IPS-18c (cell line): ENCODE measurements around the gene TAC4.

ENCODE experiments used
- H3K4me3 ChIP-seq: 2 replicates; pipeline ENCODE4 v1.7.0; 2013; ENCODE audit warnings: low read depth, mild to moderate bottlenecking, low read length, moderate library complexity; ENCODE audit not compliant: insufficient read depth
- H3K9me3 ChIP-seq: one replicate; pipeline ENCODE4 v1.6.1; 2013; ENCODE audit warnings: mild to moderate bottlenecking, low read length, moderate library complexity; ENCODE audit not compliant: control insufficient read depth, insufficient read depth

Gene TAC4, protein sequence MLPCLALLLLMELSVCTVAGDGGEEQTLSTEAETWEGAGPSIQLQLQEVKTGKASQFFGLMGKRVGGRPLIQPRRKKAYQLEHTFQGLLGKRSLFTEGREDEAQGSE

DNA sequence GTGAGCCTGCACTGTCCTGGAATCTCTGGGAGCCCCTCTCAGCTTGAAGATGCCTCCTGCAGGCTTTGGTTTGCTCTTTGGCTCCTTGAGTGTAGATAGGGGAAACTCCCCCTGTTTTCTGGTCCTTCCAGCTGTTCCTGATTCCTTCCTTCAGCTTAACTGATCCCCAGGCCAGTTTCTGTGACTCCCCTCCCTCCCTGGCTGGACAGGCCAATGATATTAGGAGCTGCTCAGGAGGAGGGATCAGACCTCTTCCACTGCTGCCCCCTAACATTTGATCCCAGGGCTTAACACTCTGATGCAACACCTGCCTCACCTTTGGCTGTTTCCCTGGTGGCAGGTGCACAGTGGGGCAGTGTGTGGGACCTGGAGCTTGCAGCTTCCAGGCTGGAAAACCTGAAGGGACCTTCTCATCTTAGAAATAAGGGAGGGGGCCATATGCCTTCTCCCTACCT lies at the start of gene TAC4:
TAC4 (minus strand) TSS at position 51 of the 455 bp plus-strand sequence. CDS start 52 bp downstream, outside the sequence.
- peaks cover 5% of the 10 kb centered on the region for H3K9me3 ChIP-seq

DNA sequence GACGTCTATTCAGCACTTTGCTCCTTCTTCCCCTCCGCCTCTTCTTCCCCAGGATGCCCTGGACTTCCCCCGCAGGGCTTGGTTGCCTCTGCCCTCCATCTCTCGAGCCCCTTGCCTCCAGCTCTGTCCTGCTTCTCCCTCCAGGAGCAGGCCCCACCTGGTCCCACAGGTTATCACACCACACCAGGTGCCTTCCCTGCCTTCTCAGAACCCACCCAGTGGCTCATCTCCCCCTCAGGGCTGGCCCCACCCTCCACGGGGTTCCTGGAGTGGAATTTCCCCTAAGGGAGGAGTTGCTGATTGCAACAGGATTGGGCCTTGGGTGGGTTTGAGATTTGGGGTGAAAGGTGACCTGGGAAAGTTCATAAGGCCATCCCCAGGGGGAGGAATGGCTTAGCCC lies 49.0 kb upstream of the TAC4 start:
- H3K4me3 ChIP-seq = no peak overlapping the region
- H3K9me3 ChIP-seq = no peaks in the 10 kb centered on the region

More for the DNA sequence above, at the start of gene TAC4:
- no peak within 1 kb of the TSS for H3K4me3 ChIP-seq

DNA sequence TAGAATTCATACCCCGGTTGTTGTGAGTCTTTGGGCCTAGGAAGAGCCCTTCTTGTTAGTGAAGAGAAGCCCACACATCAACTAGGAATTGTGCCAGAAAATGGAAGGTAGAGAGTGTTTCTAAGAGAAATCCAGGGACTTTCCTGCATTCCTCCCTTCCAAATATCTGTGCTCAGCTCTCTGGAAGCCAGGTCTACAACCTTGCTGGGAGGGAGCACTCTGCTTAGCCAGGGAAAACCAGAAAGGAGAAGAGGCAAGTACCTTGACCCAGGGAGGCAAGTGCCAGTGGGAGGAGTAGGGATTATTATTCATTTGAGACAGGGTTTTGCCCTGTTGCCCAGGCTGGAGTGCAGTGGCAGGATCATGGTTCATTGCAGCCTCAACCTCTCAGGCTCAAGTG lies 48.4 kb upstream of the TAC4 start:
- no peak overlapping the region for H3K4me3 ChIP-seq
- no peaks in the 10 kb centered on the region for H3K9me3 ChIP-seq

DNA sequence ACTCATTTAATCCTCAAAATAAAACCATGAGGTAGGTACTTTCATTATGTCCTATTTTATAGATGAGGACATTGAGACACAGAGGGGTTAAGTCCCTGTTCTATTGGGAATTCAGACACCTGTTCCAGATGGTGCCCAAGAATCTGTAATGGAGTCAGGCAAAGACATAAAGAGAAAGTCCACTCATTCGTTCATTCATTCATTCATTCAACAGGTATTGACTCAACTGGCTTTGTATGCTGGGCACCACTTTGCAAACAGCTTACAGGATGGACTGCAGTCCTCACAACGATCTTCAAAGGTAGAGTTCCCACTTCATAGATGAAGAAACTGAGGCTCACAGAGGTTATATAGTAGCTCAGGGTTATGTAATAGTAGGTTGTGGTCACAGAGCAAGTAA lies 47.9 kb upstream of the TAC4 start:
- H3K9me3 ChIP-seq = no peaks in the 10 kb centered on the region
- H3K4me3 ChIP-seq = no peak overlapping the region

DNA sequence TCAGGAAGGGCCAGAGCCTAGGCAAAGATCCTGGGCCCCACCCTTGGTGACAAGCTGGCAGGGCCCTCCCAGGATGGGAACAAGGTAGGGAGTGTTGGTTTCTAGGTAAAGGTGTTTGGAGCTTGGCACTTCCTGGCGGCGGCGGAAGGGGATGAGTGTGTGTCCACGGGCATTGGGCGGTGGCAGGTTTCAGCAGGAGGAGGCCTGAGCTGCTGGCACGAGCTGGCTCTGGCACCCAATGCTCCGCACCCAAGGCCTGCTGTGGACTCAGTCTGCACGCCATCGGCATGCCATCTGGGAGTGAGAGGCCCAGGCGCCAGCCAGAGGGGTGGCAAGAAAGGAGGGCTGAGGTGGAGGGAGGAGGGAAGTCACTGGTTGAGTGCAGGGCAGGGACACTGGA lies 46.9 kb upstream of the TAC4 start:
- H3K9me3 ChIP-seq = no peaks in the 10 kb centered on the region

DNA sequence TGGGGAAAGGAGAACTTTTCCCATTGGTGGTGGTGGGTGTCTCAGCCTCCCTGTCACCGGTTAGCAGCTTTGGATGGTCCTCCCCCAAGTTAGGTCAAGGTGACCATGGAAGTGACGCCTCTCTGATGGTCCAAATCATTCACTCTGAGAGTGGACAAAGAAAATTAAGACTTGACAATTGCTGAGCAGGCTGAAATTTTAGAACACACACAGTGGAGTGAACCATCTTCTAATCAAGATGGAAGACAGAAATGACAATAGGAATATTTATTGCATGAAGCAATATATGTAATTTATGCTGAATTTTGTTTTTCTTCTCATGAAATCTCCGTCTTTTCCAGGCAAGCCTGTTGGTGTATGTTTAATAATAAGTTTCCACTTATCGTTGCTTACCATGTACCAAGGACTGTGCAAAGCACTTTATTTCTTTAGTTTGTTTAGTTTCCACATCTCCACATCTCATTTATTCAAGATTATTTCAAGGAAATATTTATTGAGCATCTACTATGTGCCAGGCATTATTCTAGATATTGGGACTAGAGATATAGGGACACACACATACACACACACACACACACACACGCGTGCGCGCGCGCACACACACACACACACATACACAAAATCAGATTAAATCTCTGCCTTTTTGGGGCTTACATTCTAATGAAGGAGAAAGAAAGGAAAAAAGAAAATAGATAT lies 44.0 kb upstream of the TAC4 start:
- H3K4me3 ChIP-seq = no peak overlapping the region
- H3K9me3 ChIP-seq = no peaks in the 10 kb centered on the region

More for the DNA sequence above, 46.9 kb upstream of the TAC4 start:
- H3K4me3 ChIP-seq = no peak overlapping the region

DNA sequence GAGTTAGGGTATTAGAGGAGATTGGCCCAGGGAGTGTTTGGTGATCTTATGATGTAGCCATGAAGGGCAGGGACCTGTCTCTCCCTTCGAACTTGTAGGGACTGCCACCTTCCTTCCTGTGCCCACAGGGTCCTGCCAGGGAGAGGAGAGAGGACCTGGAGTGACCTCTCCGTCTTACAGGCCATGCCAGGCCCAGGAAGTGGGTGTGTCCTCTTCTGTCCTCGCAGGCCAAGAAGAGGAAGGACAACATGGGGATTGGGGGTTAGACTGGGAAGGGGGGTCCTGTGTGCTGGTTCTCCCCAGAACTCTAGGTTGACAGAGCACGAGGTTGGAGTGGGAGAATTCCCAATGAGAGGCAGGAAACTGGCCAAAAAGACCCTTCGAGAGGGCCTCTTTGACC lies 43.4 kb upstream of the TAC4 start:
- H3K9me3 ChIP-seq = no peaks in the 10 kb centered on the region
- H3K4me3 ChIP-seq = no peak overlapping the region

DNA sequence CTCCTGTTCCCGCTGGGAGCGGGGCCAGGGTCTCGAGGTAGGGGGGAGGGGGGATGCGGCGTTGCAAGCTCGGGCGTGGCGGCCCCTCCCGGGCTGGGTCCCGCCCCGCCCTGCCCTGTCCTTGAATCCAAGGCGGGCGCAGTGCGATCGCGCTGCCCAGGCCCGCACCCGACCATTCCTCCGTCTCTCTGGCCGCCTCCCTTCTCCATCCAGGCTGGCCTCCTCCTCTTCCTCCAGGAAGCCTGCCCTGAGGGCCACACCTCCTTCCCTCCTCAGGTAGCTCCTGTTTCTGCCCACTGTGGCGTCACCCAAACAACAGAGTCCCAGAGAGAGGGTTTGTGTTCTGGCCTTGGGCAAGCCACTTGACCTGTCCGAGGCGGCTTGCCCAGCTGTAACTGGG lies 43.0 kb upstream of the TAC4 start:
- H3K4me3 ChIP-seq = 0 out of 2 replicates have a peak overlapping the region, but pooled peaks have one; percentile 15
- H3K9me3 ChIP-seq = no peaks in the 10 kb centered on the region

DNA sequence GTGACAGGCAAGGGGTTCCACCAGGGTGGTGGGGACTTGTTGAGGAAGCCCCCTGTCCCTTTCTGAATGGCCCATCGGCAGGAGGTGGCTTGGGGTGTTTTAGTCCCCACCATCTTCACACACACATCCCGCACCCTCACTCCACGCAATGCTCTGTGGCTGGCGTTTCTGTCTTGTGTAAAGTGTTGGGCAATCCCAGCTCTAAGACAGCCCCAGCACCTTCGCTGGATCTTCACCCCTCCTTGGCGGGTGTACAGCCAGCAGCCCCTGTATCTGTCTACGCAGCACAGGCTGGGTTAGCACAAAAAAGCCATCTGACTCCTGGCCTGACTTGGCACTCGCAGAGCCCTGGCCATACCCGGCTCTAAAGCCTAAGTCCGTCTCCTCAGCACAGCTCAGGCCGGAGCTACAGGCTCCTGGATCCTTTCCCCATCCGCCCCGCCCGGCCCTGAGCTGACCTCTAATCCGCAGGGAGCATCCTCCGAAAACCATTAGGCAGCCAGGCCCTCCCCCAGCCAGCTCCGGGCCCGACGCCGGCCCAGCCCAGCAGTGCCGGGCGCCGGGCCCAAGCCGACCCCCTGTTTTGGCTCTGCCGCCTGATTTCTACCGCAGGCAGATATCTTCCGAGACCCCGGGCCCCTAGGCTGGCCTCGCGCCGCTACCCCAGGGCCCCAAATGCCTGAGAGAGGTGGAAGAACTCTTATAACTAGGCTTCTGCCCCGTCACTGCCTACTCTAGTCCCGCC lies 42.4 kb upstream of the TAC4 start:
- Histone ChIP-seq H3K4me3 (no peak overlapping the region), H3K9me3 (no peaks in the 10 kb centered on the region)

DNA sequence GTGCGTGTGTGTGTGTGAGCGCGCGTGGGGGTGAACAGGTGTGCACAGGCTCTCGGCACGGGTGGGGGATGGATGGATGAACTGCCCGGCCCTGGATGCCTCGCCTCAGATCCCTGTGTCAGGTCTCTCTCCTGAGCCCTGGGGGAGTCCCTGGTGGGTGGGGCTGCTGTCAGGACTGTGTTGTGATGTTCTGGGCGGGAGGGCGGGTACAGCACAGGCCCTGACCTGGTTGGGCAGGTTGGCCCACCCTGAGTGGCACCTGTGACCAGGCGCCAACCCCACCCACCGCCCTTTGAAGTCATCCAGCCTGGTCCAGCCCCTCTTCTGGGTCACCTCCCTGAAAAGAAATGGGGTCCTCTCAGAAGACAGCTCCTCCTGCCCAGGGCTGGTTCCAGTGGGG lies 41.6 kb upstream of the TAC4 start:
- Histone ChIP-seq H3K4me3 (no peak overlapping the region), H3K9me3 (no peaks in the 10 kb centered on the region)

DNA sequence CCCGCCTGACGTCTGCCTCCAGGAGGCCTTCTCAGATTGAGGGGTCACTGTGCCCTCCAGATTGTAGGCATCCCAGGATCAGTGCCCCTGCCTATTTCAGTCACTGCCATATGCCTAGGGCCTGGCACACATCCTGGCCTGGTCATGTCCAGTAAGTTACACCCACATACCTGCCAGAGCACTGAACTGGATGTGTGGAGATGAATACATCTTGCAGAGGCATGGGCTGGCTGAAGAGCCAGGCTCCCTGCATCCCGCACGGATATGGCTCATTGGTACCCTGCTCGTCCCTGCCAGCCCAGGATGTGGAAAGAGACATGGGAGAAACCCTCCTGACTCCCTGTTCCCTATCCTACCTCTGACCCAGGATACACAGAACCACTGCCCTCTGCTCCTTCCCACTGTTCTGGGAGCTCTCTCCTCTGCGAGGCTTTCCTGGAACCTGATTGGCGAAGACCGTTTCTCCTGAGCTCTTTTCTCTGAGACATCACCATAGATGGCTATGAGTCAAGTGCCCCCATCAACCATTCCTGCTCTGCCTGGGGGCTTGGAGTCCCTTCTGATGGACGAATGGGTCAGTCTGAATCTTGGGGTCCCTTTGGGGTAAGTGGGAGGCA lies 40.0 kb upstream of the TAC4 start:
- Histone ChIP-seq H3K9me3 (no peaks in the 10 kb centered on the region), H3K4me3 (no peak overlapping the region)

DNA sequence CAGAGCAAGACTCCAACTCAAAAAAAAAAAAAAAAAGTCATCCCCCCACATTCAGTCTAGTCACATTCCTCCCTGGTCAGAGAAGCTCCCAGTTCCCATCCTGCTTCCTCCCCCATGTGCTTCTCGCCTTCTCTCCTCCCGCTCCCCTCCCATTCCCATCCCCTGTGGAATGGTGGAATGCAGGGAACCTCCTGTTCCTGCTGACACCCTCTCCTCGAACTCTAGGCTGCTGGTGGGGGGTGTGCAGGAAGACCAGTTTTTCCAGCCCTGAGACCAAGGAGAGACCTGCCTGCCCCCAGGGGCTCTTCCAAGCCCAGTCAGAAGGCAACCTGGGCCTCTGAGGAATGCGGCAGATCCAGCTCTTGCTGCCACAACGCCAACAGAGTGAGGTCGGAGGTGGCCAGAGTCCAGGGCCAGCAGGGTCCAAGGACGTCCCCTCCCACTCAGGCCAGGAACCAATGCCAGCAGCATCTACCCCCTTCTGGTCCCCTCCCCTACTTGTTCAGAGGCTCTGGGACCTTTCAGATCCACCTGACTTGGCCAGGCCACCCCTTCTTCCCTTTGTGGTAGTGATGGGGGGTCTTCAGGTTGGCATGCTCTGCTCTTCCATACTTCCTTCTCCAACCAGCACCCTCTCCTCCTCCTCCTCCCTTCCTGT lies 39.3 kb upstream of the TAC4 start:
- H3K4me3 ChIP-seq = no peak overlapping the region
- H3K9me3 ChIP-seq = no peaks in the 10 kb centered on the region

DNA sequence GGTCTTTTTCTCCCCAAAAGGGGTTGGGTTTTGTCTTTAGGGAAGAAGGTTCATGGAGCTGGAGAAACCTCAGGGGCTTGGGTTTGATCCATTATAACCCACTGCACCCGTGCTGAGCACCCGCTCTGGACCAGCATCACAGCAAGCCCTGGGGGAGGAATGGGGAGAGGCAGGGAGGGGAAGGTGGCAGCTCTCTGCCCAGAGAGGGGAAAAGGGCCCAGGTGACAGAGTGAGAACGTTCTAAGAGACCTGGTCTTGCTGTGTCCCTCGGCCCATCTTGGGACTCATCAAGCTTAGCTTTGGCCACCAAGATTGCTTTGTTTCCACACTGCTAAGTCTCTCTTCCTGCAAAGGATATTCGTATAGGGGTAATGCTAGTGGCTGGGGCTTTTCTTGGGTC lies 38.2 kb upstream of the TAC4 start:
- Histone ChIP-seq H3K9me3 (no peaks in the 10 kb centered on the region), H3K4me3 (no peak overlapping the region)

DNA sequence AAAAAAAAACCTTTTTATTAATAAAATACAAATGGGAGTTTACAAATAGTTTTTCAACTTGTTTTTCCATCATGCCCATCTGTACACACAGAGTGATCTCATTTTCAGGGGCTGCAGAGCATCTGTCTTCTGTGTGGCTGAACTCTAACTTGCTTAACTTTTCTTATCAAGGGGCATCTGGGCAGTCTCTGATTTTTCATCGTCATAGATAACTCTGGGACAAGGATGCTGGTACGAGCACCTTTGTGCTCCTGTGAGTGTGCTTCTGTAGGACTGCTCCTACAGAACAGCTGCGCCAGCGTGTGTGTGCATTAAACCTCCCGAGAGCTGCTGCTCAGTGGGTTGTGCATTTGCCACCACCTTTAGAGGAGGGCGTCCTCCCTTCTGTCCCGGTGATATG lies 34.6 kb upstream of the TAC4 start:
- H3K9me3 ChIP-seq = no peaks in the 10 kb centered on the region
- no peak overlapping the region for H3K4me3 ChIP-seq

DNA sequence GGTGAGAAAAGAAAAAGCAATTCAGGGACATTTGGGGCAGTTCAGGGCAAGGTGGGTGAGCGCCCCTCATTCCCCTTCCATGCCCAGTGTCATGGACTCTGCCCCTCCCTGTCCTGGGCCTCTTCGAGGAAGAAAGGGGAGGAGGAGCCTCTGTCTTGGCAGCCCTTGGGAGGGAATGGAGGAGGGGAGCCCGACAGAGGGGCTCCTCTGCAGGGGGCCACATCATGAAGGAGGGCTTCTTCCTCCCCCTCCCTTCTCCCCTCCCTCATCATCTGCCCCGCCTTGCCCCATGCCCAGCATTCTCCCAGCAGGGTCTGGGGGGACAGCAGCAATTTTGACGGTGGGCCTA lies 33.2 kb upstream of the TAC4 start:
- peak overlapping the region; percentile 45 for H3K4me3 ChIP-seq
- no peaks in the 10 kb centered on the region for H3K9me3 ChIP-seq

DNA sequence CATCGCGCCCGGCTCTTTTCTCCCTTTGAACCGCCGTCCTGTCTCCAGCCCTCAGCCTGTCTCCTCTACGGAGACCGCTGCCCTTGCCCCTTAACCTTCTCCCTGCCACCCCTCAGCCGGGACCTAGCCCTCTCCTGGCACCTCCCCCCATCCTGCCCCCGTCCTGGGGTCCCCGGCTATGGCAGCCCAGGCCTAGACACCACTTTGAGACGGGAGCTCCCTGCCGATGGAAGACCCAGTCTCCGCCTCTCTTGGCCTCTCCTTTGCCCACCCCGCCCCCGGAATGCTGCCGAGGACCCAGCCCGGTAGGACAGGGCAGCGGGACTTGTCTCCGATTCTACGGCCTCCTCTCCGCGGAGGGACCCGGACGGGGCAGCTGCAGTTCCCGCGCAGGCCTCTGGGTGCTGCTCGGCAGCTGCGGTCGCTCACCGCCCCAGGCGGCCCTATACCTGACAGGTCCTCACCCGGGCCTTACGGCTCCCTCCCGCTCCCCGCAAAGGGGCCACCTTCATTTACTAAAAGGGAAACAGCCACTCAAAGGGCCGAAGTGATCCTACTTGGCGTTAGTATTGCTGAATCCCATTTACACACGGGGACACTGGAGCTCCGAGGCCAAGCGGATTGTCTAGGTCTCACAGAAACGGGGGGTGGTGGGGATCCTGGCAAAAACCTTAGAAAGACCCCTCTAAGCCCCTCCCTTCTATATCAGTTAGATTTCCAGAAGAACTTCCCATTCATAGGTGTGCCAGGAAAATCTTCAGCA lies 32.6 kb upstream of the TAC4 start:
- Histone ChIP-seq H3K9me3 (no peaks in the 10 kb centered on the region), H3K4me3 (peak overlapping the region; percentile 45)
